BLaER1 treated with 17β-estradiol and CSF1 and Interleukin-3, amounts not matched to agents 10 nM and 100 nM (cell line): ENCODE results near the gene NKD2.
A peak's percentile ranks its signal among the peaks of the same experiment; 100 is the strongest.

Experiments used
- H3K27ac ChIP-seq, 11 experiments: shearing (Covaris generic); formaldehyde crosslinking; 2 replicates each; pipeline ENCODE4 v1.8.1; 2022
- H3K27me3 ChIP-seq, 11 experiments: shearing (Covaris generic); formaldehyde crosslinking; 2 replicates each; pipeline ENCODE4 v1.8.1; 2022
- H3K36me3 ChIP-seq, 11 experiments: shearing (Covaris generic); formaldehyde crosslinking; 2 replicates each; pipeline ENCODE4 v1.8.1; 2022
- H3K4me1 ChIP-seq, 10 experiments: shearing (Covaris generic); formaldehyde crosslinking; 2 replicates each; pipeline ENCODE4 v1.8.1; 2022
- H3K4me2 ChIP-seq, 11 experiments: shearing (Covaris generic); formaldehyde crosslinking; 2 replicates each; pipeline ENCODE4 v1.8.1; 2022
- H3K4me3 ChIP-seq, 10 experiments: shearing (Covaris generic); formaldehyde crosslinking; 2 replicates each; pipeline ENCODE4 v1.8.1; 2022
- H3K9ac ChIP-seq, 11 experiments: shearing (Covaris generic); formaldehyde crosslinking; 2 replicates each; pipeline ENCODE4 v1.8.1; 2022
- H3K9me3 ChIP-seq, 11 experiments: shearing (Covaris generic); formaldehyde crosslinking; replicated peaks in 1 of 11; 2 replicates each; pipeline ENCODE4 v1.8.1; 2022
- H4K20me1 ChIP-seq, 11 experiments: shearing (Covaris generic); formaldehyde crosslinking; 2 replicates each; pipeline ENCODE4 v1.8.1; 2022
- Cebpa-rat ChIP-seq, 11 experiments: shearing (Covaris generic); IDR thresholded peaks; 2 replicates each; pipeline ENCODE4 v1.8.1; 2022

Gene NKD2

DNA sequence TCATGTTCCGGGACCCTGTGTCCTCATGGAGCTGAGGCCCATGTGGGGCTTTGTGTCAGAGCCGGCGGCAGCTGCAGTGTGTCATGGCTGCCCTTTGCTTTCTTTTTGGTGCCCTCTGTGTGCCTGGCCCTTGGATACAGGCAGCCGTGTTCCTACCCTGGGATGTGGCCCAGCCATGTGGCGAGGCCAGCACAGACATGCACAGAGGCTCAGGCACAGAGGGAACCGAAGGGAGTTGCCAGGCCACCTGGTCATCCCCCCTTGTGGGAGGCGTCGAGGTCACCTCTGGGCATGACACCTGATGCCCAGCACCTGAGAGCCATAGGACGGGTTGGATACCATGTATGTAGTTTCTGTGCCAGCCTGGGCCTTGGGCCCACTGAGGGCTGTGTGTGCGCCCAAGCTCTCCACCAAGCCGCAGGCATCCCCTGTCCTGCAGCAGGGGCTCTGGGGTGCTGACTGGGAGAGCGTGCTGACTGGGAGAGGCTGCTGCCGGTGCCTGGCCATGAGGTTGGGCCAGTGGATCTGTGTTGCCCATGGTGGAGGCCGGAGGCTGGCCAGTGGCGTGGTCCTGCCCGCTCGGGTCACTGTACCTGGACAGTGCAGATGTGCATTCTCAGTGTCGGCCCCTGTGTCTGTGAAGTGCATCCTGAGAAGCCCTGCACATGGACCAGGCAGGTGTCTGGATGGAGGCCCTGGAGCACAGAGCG, 4.8 kb downstream of the NKD2 start:
- Histone ChIP-seq H3K9me3 (no peaks in the 10 kb centered on the region), H3K36me3 (peaks cover 0 to 13% (median 0%) of the 10 kb centered on the region in 11 experiments; a peak in 2 of 22 replicates), H3K4me2 (peak overlapping the region in 9 of 11 experiments; percentile 57 to 100 (median 97); a peak in 17 of 22 replicates), H3K4me3 (no peak overlapping the region), H3K27me3 (peaks cover 11 to 61% (median 20%) of the 10 kb centered on the region in 11 experiments), H3K9ac (no peak overlapping the region; a peak in 1 of 22 replicates), H4K20me1 (peaks cover 0 to 93% (median 86%) of the 10 kb centered on the region in 11 experiments; a peak in 18 of 22 replicates), H3K4me1 (peaks cover 31 to 95% (median 82%) of the 10 kb centered on the region in 10 experiments), H3K27ac (no peak overlapping the region)
- no peak for TF ChIP-seq Cebpa-rat (IDR thresholded peaks at IDR 0.05)

DNA sequence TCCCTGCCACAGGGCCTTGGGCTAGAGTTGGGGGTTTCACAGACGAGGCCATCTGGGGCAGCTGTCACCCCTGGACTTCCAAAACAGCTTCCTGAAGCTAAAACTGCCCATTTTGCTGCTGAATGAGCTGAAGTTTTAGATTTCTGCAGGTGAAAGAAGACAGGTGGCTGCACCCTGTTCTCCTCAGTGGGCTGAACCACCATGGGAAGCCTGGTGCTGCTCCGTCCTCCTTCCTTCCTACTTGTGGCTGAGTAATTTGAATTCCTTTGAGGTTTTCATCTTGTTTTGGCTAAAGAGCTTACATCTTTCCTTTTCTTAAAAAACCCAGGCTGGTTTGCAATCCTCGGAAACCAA, 5.3 kb downstream of the NKD2 start:
- TF ChIP-seq Cebpa-rat (IDR thresholded peaks at IDR 0.05), result no peak
- Histone ChIP-seq H3K36me3 (peaks cover 0 to 13% (median 0%) of the 10 kb centered on the region in 11 experiments; a peak in 2 of 22 replicates), H3K27ac (no peak overlapping the region), H3K27me3 (peaks cover 10 to 61% (median 18%) of the 10 kb centered on the region in 11 experiments), H3K4me3 (no peak overlapping the region), H4K20me1 (peaks cover 0 to 99% (median 90%) of the 10 kb centered on the region in 11 experiments; a peak in 18 of 22 replicates), H3K4me1 (peaks cover 31 to 99% (median 85%) of the 10 kb centered on the region in 10 experiments), H3K9ac (peak overlapping the region in 1 of 11 experiments; percentile 16; a peak in 1 of 22 replicates), H3K4me2 (peak overlapping the region in 9 of 11 experiments; percentile 57 to 100 (median 97); a peak in 18 of 22 replicates), H3K9me3 (no peaks in the 10 kb centered on the region)

DNA sequence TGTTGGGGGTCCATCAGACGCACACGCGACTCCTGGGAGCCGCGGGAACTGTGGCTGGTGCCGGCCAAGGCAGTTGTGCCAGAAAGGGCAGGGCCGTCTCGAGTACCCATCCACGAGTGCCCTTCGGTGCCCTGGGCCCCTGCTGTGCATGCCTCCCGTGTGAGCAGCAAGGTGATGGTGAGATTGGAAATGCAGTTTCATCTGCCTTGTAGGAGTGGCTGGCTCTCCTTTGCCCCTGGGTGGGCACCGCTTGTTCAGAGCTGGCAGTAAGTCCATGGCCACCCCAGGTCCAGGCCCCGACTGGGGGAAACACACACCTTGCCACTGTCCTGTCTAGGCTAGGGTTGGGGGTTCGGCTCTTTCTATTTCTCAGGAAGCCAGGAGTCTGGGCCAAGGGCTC, 5.7 kb downstream of the NKD2 start:
- Histone ChIP-seq H3K9ac (peak overlapping the region in 2 of 11 experiments; percentile 16 to 26; a peak in 1 of 22 replicates), H3K4me2 (peak overlapping the region in 9 of 11 experiments; percentile 57 to 100 (median 97); a peak in 18 of 22 replicates), H3K27me3 (peaks cover 7 to 61% (median 18%) of the 10 kb centered on the region in 11 experiments), H3K36me3 (peaks cover 0 to 13% (median 0%) of the 10 kb centered on the region in 11 experiments; a peak in 2 of 22 replicates), H3K27ac (no peak overlapping the region), H3K4me1 (peaks cover 28 to 99% (median 86%) of the 10 kb centered on the region in 10 experiments), H3K4me3 (no peak overlapping the region), H4K20me1 (peaks cover 0 to 100% (median 92%) of the 10 kb centered on the region in 11 experiments; a peak in 18 of 22 replicates), H3K9me3 (no peaks in the 10 kb centered on the region)
- no peak for TF ChIP-seq Cebpa-rat (IDR thresholded peaks at IDR 0.05)

DNA sequence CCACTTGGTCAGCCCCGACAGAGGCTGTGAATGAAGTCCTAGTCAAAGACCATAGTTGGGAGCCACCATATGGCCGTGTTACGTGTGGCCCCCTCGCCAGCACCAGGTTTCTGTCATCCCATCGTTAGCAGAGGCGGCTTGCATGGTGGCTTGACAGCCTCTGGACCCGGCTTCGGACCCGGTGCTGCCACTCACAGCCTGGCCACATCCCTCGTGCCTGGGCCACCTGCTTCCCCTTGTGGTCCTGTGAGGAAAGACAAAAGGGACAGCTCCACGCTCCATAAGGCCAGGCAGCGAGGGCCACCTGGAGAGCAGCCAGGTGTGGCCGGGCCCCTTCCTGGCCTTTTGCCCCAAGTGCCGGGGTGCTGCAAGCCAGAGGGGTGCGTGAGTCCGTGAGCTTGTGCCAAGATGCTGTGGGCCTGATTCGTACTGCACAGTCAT, 6.2 kb downstream of the NKD2 start:
- Histone ChIP-seq H3K9ac (peak overlapping the region in 2 of 11 experiments; percentile 26 to 49; a peak in 1 of 22 replicates), H4K20me1 (peaks cover 0 to 100% (median 88%) of the 10 kb centered on the region in 11 experiments; a peak in 18 of 22 replicates), H3K36me3 (peaks cover 0 to 13% (median 0%) of the 10 kb centered on the region in 11 experiments; a peak in 2 of 22 replicates), H3K9me3 (no peaks in the 10 kb centered on the region), H3K27me3 (peaks cover 3 to 61% (median 18%) of the 10 kb centered on the region in 11 experiments; a peak in 21 of 22 replicates), H3K4me3 (peak overlapping the region in 1 of 10 experiments; percentile 6; a peak in 1 of 20 replicates), H3K4me1 (peaks cover 24 to 99% (median 86%) of the 10 kb centered on the region in 10 experiments), H3K27ac (no peak overlapping the region), H3K4me2 (peak overlapping the region in 10 of 11 experiments; percentile 2 to 100 (median 93); a peak in 19 of 22 replicates)
- no peak for TF ChIP-seq Cebpa-rat (IDR thresholded peaks at IDR 0.05)

DNA sequence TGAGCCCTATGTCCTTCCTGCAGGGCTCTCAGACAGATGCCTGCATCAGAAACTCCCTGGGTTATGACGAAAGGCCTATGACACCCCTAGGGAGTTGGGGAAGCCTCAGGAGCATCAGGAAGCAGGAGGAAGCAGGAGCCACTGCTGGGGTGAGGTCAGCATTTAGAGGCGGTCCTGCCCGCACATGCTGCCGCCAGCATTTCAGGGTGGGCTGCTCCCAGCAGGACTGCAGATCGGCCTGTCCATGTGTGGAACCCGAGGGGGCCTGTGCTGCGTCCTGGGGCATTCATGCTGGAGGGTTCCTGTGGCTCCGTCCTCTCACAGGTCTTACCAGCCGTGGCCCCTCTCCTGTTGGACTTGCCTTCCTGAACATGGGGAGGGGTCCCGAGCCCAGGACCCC, 6.9 kb downstream of the NKD2 start:
- peaks cover 0 to 13% (median 0%) of the 10 kb centered on the region in 11 experiments; a peak in 2 of 22 replicates for H3K36me3 ChIP-seq
- peak overlapping the region in 3 of 11 experiments; percentile 23 to 34 (median 24); a peak in 2 of 22 replicates for H3K27ac ChIP-seq
- H3K4me3 ChIP-seq, result peak overlapping the region in 1 of 10 experiments; percentile 6; a peak in 1 of 20 replicates

DNA sequence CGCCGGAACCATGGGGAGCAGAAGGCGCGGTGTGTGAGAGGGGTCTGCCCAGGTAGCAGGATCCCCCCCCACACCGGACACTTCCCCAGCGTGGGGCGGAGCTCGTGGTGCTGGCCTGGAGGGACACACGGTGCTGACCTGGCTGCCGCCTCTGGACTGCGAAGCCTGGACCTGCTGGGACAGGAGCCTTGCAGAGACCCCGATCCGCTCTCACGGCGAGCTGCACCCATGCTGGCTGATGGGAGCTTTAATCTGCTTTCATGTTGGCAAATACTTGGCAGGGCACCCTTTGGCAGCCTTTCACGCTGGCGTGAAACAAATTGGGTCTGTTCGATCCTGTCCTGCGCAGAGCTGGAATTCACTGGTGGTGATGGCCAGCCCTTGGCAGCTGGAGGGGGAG, 7.4 kb downstream of the NKD2 start:
- Histone ChIP-seq H3K27me3 (peaks cover 0 to 60% (median 14%) of the 10 kb centered on the region in 11 experiments; a peak in 16 of 22 replicates), H3K4me3 (no peak overlapping the region), H3K9me3 (no peaks in the 10 kb centered on the region), H3K36me3 (peaks cover 0 to 13% (median 0%) of the 10 kb centered on the region in 11 experiments; a peak in 2 of 22 replicates), H4K20me1 (peaks cover 0 to 100% (median 86%) of the 10 kb centered on the region in 11 experiments; a peak in 18 of 22 replicates), H3K4me1 (peaks cover 12 to 99% (median 85%) of the 10 kb centered on the region in 10 experiments), H3K9ac (peak overlapping the region in 3 of 11 experiments; percentile 2 to 49 (median 40); a peak in 3 of 22 replicates), H3K27ac (peak overlapping the region in 2 of 11 experiments; percentile 23 to 24; a peak in 1 of 22 replicates), H3K4me2 (peak overlapping the region in 10 of 11 experiments; percentile 17 to 100 (median 93); a peak in 18 of 22 replicates)
- TF ChIP-seq Cebpa-rat (IDR thresholded peaks at IDR 0.05), result no peak

More for the DNA sequence above, 6.9 kb downstream of the NKD2 start:
- Histone ChIP-seq H3K9me3 (no peaks in the 10 kb centered on the region), H3K9ac (peak overlapping the region in 4 of 11 experiments; percentile 2 to 49 (median 44); a peak in 6 of 22 replicates), H3K4me1 (peaks cover 16 to 99% (median 86%) of the 10 kb centered on the region in 10 experiments), H3K27me3 (peaks cover 0 to 61% (median 13%) of the 10 kb centered on the region in 11 experiments; a peak in 16 of 22 replicates), H4K20me1 (peaks cover 0 to 100% (median 87%) of the 10 kb centered on the region in 11 experiments; a peak in 18 of 22 replicates), H3K4me2 (peak overlapping the region; percentile 2 to 100 (median 89); a peak in 19 of 22 replicates)
- TF ChIP-seq Cebpa-rat (IDR thresholded peaks at IDR 0.05), result no peak

DNA sequence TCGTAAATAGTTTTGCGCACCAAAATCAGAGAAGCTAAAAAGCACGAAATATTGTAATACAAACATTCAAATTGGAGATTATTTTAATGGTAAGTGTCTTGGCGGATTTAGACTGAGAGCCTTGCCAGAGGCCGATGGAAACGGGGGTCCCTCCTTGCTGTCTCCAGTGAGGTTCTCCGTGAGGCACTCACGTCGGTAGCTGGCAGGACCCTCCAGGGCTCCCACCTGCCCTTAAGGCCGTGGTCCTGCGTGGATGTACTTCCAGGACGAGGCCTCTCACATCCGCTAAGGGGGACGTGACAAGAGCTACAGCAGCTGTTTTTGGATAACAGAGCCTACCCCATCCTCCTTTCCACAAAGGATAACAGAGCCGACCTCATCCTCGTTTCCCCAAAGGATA, 7.9 kb downstream of the NKD2 start:
- Histone ChIP-seq H3K27me3 (peaks cover 0 to 58% (median 14%) of the 10 kb centered on the region in 11 experiments; a peak in 16 of 22 replicates), H3K4me2 (peak overlapping the region in 6 of 11 experiments; percentile 89 to 100 (median 98); a peak in 9 of 22 replicates), H3K4me3 (no peak overlapping the region), H3K9ac (no peak overlapping the region), H3K4me1 (peaks cover 12 to 97% (median 81%) of the 10 kb centered on the region in 10 experiments), H4K20me1 (peaks cover 0 to 97% (median 83%) of the 10 kb centered on the region in 11 experiments; a peak in 18 of 22 replicates), H3K27ac (no peak overlapping the region), H3K36me3 (peaks cover 0 to 13% (median 0%) of the 10 kb centered on the region in 11 experiments; a peak in 2 of 22 replicates), H3K9me3 (no peaks in the 10 kb centered on the region)
- TF ChIP-seq Cebpa-rat (IDR thresholded peaks at IDR 0.05), result no peak

DNA sequence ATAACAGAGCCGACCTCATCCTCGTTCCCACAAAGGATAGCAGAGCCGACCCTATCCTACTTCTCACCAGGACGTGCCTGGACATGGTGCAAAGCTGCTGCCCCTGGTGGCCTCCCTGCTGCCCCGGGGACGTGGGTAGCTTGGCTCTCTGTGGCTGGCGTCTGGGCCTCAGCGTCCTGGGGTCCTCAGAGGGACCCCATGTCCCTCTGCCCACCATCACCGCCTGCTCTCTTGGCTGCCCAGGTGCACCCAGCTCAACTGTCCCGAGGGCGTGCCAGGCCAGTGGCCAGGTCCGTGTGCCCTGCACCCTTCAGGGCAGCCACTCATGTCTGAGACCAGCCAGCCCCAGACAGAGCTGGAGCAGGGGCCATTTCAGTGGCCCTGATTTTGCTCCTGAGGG, 8.5 kb downstream of the NKD2 start:
- no peak overlapping the region for H3K4me3 ChIP-seq
- H3K9me3 ChIP-seq, result no peaks in the 10 kb centered on the region
- H4K20me1 ChIP-seq, result peaks cover 0 to 95% (median 78%) of the 10 kb centered on the region in 11 experiments; a peak in 18 of 22 replicates
- H3K4me2 ChIP-seq, result peak overlapping the region in 4 of 11 experiments; percentile 70 to 100 (median 97); a peak in 3 of 22 replicates
- H3K9ac ChIP-seq, result no peak overlapping the region
- H3K4me1 ChIP-seq, result peaks cover 12 to 95% (median 77%) of the 10 kb centered on the region in 10 experiments
- no peak overlapping the region for H3K27ac ChIP-seq
- H3K36me3 ChIP-seq, result peaks cover 0 to 13% (median 0%) of the 10 kb centered on the region in 11 experiments; a peak in 2 of 22 replicates
- peaks cover 0 to 58% (median 14%) of the 10 kb centered on the region in 11 experiments; a peak in 16 of 22 replicates for H3K27me3 ChIP-seq
- no peak for TF ChIP-seq Cebpa-rat (IDR thresholded peaks at IDR 0.05)
